Glomerular endothelial cell (primary cell): ENCODE measurements around the gene OPN5. TPM values are rescaled to one million over a fixed set of nuclear protein-coding genes. Genes with fewer than 3 reads are reported as not detected.

ENCODE experiments used
- DNase-seq: peaks from one replicate; pipeline ENCODE4 v3.0.0-alpha.2; 2011; ENCODE audit warnings: low read depth, low spot score; ENCODE audit errors: extremely low read depth
- total RNA-seq: library from RNA; depleted of rRNA; stranded (reverse); fragments of >200 nt; gene quantifications from 2 replicates; pipeline ENCODE4 v1.2.3, GENCODE V29; 2015

The OPN5 gene
- total RNA-seq, 1 donor from 2014 or later = not detected

DNA sequence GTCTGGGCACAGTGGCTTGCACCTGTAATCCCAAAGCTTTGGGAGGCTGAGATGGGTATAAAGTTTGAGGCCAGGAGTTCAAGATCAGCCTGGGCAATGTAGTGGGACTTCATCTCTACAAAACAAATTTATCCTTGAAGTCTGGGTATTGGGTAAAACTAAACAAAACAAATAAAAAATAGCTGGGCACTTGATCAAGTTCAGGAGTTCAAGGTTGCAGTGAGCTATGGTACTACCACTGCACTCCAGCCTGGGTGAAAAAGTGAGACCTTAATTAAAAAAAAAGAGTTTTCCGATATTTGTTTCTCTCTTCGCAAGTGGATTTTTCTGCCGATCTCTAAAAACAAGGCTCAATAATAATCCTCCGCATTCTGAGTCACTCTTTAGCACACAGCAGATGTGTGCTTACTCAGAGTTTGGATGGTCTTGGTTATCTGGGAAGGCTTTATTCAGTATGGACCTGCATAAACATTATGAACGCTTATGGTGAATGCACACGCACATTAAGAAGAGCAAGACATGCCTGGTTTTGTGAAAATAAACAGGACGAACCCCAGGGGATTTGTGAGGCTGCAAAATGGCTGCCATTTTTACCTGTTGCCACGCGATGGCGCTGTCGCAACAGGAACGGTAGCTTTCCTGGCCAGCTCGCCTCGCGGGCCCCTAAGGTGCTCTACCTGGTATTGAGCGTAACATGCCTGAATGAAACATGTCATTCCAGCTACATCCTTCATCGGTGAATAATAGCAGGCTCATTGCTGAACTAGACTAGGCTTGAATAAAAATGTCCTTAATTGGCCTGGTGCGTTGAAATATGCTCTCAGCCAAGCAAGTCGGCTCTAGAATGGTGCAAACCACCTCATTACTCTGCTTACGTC, 6.0 kb downstream of the OPN5 start:
- no peak for DNase-seq

GRCh38 chr6:47788498-47788884, 6.7 kb downstream of the OPN5 start:
- no peak for DNase-seq

DNA sequence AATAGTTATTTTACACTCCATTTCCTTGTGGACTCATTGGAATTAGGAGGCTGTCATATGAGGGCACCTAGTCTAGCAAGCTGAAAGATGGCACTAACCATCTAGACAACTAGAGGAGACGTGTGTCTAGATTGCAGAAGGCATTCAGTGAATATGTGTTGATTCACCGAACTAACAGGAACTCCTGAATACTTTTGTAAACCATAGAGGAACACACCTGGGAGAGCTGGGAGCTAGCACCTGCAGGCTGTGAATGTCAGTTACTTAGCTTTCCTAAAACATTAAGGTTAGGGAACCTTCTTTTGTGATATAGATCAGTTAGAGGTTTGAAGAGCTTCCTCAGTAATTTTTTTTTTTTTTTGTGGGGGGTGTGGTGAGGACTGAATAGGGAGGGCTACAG, 7.7 kb downstream of the OPN5 start:
- DNase-seq = no peak

DNA sequence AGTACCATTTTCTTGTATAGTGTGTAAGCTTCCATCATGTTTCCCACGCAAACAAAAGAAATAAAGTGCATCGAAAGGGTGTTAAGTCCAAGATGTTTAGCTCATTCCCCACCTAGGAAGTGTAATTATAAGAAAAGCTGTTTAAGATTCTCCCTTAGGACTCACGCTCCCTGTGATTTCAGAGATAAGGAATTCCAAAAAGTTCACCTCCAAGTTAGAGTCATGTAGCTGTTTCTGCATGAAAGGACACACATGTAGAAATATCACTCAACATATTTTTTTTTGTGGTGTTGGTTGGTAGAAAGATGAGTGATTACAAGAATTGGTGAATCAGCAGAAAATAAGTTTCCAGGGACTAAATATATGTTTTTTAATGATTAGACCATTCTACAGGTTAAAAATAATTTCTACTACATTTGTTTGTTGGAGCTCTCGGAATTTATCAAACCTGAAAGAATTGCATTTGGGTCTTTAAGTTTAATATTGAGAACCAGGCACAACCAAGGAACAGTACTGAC, 10.4 kb downstream of the OPN5 start:
- DNase-seq = no peak

DNA sequence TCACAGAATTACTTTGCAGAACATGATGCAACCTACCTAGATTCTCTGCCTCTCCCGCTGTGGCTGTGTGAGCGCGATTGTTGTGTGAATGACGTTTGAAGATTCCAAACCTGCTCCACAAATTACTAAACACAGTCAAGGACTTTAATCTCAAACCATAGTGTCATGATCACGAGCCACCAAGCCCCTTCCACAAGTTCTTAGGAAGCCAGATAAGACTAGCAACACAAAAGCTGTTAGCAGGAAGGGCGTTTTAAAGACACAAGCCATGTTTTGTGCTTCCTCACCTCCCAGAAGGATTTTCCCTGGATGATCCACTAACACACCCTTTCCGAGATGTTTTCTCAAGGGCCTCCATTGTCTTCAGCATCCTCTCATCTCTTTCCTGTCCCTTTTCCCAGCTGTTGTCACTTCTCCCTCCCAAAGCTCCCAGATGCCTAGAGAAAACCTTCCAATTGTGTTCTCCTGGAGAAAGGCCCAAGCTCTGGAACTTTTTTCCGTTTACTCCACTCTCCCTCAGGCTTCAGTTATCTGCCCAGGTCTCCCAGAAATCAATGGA, 12.8 kb downstream of the OPN5 start:
- no peak for DNase-seq

GRCh38 chr6:47801984-47802383, 20.2 kb downstream of the OPN5 start:
- no peak for DNase-seq

DNA sequence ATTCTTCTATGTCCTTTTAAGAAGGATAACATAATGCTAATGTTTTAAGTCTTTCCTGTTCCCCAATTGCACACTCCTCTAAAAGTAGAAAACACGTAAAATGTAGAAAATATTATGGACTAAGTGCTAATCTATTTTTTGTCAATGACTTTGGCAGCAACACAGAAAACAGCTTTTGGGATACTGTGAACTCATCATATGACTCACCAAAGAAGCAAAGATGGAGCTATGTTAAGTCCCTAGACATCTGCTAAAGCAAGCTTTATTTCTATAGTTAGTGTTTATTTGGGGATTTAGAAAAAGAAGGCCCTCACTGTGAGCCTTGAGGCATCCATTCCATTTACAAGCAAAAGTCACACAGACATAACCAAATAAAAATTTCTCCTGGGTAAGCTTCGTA, 23.0 kb downstream of the OPN5 start:
- DNase-seq = no peak

- no peak for DNase-seq
Measured at GRCh38 chr6:47809873-47810272, 28.0 kb downstream of the OPN5 start.

DNA sequence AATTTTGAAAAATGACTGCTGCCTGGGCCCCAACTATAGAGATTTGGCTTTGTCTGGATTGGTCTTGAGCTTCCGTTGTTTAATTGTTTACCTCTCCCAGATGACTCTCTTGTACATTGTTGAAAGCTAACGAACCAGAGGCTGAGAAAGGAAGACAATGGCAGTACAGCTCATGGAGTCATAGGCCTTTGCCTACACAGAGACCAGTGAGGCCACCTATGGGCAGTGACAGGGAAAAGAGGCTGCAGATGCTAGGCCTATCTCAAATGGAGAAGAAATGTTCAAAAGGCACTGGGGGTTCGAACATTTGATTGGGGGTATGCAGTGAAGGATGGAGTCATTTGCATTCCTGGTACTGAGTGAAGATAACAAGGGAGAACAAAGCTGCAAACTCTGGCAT, 29.1 kb downstream of the OPN5 start:
- DNase-seq = no peak

DNA sequence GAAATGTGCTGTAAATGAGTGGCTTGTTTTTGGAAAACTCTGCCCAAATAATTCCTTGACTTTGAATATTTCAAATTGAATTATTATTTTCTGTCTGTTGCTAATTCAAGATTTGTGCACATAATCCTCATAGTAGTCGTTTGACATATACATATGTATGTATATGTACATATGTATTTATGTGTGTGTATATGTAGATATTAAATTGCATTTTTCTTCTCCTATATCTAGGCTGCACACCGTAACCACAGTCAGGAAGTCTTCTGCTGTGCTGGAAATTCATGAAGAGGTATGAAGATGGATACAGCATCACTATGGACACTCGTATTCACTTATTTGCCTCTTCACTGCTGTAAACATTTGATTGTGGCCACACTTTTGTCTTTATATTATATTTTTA, 29.6 kb downstream of the OPN5 start:
- DNase-seq = no peak

GRCh38 chr6:47817749-47818148, 35.9 kb downstream of the OPN5 start:
- no peak for DNase-seq

DNA sequence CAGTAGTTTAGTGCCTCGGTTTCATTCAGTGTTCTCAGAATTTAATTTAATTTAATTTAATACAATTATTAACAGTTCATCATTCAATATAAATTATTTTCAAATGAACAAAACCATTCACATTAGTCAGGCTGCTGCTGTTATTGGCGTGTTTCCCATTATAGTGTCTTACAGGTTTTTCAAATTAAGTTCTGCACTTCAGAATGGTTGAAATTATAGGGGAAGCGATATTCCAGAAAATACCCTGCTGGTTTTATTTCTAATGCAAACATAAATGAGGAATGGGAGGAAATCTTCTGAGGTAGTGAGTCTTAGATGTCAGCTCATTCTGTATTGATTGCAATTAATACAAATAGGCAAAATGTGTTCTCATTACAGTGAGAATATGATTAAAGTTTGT, 37.6 kb downstream of the OPN5 start:
- DNase-seq = no peak

GRCh38 chr6:47822856-47823554, 41.2 kb downstream of the OPN5 start:
- no peak for DNase-seq

- DNase-seq = no peak
Measured at GRCh38 chr6:47832386-47833100, 50.7 kb downstream of the OPN5 start.

GRCh38 chr6:47834196-47834595, 52.4 kb downstream of the OPN5 start:
- no peak for DNase-seq

DNA sequence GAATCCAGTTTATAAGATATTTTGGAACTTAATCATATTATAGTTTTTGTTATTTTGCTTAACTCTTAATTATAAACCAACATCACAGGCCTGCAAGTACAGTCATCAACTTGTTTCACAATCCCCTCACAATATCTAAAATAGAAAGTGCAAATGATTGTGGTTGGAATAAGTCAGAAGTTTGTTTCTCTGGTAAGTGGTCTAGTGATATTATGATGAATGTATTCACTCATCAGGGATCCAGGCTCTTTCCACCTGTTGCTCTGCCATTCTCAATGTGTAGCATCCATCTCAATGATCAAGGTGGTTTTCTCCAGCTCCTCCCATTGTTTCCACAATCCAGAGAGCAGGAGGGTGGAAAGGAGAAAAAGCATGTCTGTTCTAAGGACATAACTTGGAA, 54.2 kb downstream of the OPN5 start:
- DNase-seq = no peak

GRCh38 chr6:47836639-47837038, 54.8 kb downstream of the OPN5 start:
- DNase-seq = no peak

GRCh38 chr6:47839645-47840044, 57.8 kb downstream of the OPN5 start:
- no peak for DNase-seq

- DNase-seq = no peak
Measured at GRCh38 chr6:47844881-47845280, 63.0 kb downstream of the OPN5 start.

DNA sequence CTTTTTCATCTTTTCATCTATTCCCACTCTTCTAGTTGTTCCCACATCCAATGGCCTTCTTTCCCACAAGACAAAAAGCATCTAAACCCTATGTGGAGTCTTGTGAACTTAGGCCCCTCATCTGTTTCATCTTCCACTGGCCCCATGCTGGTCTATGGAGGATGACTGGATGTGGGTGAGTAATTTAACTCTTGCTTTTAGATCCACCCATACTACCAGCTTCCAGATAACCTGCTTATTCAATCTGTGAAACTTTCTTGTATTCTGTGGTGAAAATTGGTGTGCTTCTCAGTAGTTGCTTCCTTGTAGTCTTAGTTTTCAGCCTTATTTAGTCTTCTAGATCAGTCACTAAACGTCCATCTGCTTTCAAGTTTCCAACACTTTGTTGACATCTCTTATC, 64.9 kb downstream of the OPN5 start:
- no peak for DNase-seq

GRCh38 chr6:47851091-47851490, 69.3 kb downstream of the OPN5 start:
- no peak for DNase-seq
